Hematopoietic multipotent progenitor cell treated with erythropoietin and hydrocortisone succinate and interleukin-3 and kit ligand, for 4 days (in vitro differentiated cells): Measurements from ENCODE around the gene ZNF536.
"Not testable (repeated sequence)": the region's sequence is repeated elsewhere in the genome, so short reads cannot be mapped to it uniquely, and the experiment has no call there.

Experiments
- DNase-seq: peaks from one replicate; pipeline ENCODE4 v3.0.0-alpha.2; 2015

ZNF536 gene

DNA sequence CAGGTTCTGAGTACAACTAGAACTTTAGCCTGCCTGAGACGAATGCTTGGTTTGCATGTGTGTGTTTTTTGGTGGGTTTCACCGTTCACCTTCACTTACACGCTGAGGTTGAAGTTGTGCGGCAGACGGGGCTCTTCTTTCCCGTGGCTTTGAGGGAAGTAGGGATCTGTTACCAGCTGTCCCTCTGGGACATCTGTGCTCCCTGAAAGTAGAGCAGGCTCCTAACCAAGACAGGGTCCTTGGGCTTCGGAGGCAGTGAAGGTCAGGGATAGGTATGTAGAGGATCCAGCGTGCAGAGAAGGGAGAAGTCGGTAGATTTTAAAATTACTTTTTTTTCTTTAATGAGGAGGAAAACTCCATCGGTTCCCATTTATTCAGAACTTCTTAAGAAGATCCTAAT, 48.7 kb downstream of the ZNF536 start:
- DNase-seq = no peak

DNA sequence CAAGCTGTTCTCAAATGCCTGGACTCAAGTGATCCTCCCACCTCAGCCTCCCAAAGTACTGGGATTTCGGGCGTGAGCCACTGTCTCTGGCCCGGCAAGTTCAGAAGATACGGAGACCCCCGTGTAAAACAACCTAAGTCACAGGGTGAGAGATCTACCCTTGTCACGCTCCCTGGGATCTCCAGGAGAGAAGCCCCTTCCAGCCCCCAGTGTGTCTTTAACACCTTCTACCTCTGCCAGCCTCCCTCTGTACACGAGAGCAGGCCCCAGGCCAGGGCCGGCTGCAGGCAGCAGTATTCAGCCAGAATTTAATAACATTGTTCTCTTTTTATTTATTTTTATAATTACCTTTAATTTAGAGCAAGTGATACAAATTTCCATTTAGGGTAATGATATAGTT, 49.4 kb downstream of the ZNF536 start:
- DNase-seq = no peak

DNA sequence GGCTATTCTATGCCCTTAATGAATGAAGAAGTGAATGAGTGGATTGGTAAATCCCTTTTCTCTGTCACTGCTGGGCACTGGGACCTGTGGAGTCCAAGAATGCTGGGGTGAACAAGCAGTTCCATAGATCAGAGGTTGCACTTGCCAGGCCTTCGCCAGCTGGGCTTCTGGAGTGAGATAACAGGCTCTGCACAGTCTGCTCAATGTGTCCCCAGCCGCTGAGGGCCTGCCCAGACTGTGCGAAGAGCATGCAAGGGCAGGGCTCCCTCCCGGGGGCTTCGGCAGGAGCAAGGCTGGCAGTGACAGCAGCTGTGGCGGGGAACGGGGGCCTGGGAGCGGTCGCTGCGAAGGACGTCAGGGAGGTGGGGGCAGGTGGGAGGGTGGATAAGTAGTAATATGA, 51.3 kb downstream of the ZNF536 start:
- no peak for DNase-seq

DNA sequence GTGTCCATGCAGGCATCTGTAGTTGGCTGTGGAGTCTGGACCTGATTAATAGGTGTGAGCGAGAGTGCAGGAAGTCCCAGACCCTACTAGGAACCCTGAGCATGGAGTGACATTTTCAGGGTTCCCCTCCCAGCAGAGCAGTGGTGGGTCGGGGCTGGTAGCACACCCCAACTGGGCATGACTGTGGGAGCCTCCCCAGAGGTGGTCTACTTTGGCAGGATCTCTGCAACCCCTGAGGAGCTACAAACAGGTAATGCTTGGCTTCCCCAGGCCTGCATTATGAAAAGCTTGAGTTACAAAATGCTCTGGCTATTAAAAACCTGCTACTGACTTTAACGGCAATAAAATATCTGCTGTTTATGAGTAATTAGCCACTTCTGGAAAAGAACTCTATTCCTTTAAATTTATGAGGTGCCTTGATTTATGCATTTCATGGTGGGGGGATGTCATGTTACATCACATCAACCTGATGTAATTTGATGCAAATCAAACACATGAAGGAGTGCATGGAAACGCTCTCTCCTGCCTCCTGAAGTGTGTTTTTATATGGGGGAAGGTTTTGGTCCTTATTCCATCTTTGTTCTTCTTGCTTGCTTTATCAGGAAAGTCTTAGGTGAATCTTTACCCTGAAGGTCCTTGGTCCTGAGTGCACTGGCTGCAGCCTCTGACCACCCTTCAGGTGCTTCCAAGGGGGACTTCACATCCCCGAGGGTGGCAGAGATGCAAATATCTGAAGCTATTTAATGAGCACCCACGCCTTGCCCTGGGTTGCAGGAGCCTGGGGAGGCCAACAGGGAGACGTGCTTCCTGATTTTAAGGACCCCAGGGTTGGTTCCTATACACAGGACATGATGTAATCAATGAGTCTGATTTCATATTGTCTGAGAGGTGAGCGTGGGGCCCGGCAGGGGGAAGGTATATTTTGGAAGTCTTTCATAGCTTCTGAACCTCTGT, 54.0 kb downstream of the ZNF536 start:
- DNase-seq = no peak

DNA sequence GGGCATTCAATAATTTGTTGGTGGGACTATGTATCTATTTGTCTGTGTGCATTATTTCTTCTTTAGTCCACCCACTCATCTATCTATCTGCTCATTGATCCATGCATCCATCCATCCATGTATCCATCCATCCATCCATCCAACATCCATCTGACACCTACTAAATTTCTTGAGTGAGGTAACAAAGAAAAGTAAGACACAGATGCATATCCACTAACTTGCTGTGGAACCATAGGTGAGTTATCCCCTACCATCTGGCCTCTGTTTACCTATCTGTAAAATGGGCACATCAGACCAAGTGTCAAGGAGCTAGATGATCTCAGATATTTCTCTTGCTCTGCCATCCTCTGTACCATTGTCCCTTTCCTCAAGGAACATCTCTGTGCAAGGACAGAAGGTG, 54.7 kb downstream of the ZNF536 start:
- DNase-seq = no peak

DNA sequence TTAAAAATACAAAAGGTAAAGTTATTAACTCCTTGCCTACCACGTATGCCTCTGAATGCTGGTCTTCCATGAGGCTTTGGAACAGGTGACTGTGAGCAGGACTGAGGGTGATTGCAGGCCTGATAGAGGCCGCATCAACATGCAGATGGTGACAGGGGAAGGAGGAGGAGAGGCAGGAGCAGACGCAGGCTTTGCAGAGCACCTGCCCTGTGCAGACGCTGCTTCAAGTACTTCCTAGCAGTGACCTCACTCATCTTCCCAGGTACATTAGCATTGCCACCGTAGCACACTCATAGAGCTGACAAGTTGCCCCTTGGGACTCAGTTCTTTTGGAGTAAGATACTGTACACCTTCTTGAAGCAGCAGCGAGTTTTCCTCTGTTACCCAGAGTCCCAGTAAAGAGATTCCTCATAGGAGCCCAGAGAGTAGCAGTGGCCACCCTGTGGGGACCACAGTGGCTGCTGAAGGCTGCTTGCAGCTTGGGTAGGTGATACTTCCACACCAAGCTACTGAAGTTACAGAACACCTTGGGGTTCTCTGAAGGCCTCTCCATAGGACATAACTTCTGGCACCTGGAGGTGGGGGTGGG, 56.0 kb downstream of the ZNF536 start:
- DNase-seq = no peak

DNA sequence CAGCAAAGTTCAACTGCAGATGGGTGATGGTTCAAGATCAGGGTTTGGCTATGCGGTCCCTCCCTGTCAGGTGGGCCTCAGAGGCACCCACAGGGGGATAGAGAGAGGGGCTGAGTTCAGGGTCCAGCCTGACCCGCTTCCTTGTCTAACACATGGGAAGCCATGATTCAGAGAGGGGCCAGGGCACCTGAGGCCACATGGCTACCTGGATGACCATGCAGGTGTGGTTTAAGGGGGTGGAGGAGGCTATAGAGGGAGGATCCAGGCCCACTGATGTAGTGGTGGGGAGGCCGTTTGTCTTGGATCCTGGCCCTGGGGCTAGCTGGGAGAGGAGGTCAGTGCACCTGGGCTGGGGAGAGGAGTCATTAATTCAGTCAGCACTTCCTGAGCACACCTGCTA, 56.7 kb downstream of the ZNF536 start:
- DNase-seq = no peak

DNA sequence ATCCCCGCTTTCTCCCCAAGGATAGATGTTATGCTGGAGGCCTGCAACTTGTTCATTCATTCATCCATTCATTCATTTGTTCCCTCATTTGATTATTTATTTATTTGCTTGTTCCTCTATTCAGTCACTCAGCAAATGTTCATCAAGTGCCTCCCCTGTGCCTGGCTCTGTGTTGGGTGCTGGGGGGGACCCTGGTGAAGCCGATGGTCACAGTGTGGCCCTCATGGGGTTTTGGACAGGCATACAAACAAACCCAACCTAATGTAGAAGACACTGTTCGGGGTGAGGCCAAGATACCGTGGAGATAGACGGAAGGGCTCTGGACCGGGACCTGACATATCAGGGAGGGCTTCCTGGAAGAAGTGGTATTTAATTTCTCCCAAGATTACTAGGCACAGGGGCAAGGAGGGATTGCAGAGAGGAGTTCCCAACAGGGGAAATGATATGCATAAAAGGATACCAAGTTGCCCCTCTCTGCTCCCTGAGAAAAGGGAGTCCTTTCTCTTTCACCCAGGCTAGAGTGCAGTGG, 58.1 kb downstream of the ZNF536 start:
- no peak for DNase-seq

DNA sequence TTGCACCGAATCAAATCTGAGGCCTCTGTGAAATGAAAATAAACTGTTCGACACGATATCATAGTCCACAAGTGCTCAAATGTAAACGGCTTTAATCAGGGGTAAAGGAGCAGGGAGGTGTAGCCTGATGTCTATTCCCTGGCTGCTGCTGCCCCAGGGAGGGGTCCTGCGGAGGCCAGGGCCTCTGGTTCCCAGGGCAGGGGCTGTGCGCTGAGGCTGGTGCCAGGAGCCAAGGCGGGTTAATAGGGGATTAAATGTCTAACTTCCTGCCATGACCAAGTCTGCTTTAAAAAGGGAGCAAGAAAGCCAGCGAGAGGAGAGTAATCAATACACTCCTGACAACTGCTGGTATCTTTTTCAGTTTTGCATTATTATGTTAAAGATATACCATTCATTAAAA, 59.4 kb downstream of the ZNF536 start:
- DNase-seq = no peak

DNA sequence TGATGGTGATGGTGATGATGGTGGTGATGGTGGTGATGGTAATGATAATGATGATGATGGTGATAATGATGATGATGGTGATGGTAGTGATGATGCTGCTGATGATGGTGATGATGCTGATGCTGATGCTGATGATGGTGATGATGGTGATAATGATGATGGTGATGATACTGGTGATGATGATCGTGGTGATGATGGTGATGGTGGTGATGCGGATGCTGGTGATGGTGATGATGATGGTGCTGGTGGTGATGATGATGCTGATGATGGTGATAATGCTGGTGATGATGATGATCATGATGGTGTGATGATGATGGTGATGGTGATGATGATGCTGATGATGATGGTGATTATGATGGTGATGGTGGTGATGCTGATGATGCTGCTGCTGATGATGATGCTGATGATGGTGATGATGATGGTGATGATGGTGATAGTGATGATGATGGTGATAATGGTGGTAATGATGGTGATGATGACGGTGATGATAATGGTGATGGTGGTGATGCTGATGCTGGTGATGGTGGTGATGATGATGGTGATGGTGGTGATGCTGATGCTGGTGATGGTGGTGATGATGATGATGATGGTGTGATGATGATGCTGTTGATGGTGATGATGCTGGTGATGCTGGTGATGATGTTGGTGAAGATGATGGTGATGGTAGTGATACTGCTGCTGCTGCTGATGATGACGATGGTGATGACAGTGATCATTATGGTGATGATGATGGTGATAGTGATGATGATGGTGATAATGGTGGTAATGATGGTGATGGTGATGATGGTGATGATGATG, 62.8 kb downstream of the ZNF536 start:
- no peak for DNase-seq

DNA sequence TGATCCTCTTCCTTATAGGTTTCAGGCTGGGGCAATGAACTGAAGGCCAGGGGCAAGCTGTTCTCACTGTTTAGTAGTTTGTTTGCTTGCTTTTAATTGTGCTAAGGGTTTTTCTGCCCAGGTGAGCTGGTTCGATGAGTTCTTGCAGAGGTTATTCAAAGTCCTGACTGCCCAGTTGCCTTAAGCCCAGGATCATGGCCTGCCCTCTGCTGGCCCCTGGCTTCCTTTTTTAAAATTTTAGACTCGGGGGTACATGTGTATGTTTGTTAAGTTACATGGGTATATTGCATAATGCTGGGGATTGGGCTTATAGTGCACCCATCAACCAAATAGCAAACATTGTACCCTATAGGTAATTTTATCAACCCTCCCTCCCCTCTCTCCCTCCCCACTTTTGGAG, 65.7 kb downstream of the ZNF536 start:
- DNase-seq = no peak

DNA sequence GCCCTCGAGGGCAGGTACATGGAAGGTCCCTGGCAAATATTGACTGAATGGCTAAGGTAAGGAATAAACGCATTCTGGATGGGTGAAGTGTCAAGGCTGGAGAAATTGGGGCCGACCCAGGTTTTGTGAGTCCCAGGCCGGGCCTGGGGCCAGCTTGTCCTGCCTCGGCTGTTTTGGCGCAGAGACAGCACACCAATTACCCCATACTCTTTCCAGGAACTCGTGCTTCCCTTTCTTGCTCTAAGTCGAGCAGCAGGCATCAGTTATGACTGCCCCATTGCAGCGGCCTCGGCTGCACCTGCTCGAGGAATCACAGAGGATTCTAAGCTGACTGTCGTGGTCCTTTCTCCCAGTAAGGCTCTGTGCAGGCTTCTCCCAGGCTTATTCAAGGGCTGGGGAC, 67.1 kb downstream of the ZNF536 start:
- DNase-seq = no peak

DNA sequence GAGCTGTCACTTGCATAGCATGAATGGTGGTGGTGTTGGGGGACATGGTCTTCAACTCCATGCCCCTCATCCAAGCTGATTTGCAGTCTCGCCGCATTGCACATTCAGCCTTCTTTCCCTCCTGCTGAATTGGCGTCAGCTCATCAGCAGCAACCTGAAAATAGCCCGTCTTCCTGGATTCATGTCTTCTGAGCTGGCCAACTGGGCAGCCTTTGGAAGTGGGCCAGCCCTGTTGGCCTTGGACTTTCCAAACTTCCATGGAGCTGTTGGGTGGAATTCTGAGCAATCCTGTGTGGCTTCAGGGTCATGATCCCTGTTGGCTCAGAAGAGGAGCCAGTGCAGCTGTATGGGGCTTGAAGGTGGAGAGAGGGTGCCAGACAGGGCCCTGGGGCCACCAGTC, 68.8 kb downstream of the ZNF536 start:
- DNase-seq = no peak

DNA sequence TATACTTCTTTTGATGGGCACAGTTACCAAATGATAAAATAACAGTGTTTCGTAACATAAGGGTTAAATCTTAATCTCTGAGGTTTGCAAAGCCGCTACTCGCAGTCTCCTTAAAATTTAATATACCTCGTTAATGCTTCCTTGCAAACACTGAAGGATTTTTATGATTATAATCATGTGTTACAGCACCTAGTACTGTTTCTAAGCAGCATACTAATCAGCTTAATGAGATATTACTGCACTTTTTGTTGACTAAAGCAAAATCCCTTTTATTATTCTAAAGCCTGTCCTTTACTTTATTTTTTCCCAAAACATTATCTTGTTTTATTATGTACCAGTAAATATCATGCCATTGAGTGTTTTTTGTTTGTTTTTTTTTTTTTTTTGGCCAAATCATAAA, 70.5 kb downstream of the ZNF536 start:
- no peak for DNase-seq

DNA sequence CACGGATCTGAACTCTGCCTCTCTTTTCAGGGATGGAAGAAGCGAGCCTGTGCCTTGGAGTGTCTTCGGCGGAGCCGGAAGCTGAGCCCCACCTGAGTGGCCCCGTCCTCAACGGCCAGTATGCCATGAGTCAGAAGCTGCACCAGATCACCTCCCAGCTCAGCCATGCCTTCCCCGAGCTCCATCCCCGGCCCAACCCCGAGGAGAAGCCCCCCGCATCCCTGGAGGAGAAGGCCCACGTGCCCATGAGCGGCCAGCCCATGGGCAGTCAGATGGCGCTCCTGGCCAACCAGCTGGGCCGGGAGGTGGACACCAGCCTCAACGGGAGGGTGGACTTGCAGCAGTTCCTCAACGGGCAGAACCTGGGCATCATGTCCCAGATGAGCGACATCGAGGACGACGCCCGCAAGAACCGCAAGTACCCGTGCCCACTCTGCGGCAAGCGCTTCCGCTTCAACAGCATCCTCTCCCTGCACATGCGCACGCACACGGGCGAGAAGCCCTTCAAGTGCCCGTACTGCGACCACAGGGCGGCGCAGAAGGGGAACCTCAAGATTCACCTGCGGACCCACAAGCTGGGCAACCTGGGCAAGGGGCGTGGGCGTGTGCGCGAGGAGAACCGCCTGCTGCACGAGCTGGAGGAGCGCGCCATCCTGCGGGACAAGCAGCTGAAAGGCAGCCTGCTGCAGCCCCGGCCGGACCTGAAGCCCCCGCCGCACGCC, 71.5 kb downstream of the ZNF536 start:
- no peak for DNase-seq

DNA sequence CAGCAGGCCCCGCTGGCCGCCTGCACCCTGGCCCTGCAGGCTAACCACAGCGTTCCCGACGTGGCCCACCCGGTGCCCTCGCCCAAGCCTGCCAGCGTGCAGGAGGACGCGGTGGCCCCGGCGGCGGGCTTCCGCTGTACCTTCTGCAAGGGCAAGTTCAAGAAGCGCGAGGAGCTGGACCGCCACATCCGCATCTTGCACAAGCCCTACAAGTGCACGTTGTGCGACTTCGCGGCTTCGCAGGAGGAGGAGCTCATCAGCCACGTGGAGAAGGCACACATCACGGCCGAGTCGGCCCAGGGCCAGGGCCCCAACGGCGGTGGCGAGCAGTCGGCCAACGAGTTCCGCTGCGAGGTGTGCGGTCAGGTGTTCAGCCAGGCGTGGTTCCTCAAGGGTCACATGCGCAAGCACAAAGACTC, 72.1 kb downstream of the ZNF536 start:
- no peak for DNase-seq

DNA sequence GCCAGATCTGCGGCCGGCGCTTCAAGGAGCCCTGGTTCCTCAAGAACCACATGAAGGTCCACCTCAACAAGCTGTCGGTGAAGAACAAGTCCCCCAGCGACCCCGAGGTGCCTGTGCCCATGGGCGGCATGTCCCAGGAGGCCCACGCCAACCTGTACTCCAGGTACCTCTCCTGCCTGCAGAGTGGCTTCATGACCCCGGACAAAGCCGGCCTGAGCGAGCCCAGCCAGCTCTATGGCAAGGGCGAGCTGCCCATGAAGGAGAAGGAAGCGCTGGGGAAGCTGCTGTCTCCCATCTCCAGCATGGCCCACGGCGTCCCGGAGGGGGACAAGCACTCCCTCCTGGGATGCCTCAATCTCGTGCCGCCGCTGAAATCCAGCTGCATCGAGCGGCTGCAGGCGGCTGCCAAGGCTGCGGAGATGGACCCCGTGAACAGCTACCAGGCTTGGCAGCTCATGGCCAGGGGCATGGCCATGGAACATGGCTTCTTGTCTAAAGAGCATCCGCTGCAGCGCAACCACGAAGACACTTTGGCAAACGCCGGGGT, 72.6 kb downstream of the ZNF536 start:
- no peak for DNase-seq

DNA sequence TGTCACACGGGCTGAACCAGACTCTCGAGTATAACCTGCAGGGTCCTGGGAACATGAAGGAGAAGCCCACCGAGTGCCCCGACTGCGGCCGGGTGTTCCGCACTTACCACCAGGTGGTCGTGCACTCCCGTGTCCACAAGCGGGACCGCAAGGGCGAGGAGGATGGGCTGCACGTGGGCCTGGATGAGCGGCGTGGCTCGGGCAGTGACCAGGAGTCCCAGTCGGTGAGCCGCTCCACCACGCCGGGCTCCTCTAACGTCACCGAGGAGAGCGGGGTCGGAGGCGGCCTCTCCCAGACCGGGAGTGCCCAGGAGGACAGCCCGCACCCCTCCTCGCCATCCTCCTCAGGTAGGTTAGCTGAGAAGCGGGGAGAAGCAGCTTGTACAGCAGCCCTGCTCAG, 73.2 kb downstream of the ZNF536 start:
- DNase-seq = no peak

DNA sequence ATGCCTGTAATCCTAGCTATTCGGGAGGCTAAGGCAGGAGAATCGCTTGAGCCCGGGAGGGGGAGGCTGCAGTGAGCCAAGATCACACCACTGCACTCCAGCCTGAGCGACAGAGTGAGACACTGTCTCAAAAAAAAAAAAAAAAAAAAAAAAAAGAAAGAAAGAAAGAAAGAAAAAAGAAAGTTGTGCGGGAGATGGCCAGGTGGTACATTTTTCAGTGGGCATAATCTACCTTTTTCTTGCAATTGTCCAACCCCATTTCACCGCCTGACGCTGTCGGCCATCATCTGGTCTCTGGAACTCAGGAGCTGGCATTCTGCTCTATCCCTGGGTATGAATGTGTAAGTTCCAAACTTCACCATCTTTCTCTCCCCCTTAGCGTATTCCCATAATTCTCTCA, 73.9 kb downstream of the ZNF536 start:
- DNase-seq = not testable (repeated sequence)

DNA sequence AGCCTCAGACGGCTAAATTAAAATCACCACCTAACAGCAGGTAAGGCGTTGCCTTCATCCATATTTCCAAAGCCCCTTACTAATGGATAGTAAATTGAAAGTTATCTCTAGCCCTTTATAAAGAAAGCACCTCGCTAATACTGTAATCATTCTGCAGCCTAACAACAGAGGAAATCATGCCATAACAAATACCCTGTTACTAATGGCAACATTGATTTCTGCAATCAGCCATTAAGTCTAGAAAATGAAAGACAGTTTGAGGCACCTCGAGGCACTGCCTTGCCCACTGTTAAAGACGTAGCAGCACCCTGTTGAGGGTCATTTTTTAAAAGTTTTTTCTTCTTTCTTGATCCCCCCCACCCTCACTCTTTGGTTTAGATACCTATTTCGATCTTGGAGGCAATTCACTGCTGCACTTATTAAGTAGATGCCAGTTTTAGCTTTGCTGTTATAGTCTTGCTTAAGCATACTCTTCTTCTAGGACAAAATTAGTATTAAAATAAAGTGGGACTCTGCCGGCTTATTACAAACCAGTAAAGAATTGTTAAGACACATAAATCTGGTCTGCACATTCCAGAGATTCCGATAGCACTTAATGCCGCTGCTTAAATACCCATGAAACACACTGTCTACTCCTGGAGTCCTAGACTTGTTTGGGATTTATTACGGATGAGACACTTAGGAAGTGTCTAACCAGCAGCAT, 74.8 kb downstream of the ZNF536 start:
- DNase-seq = no peak

DNA sequence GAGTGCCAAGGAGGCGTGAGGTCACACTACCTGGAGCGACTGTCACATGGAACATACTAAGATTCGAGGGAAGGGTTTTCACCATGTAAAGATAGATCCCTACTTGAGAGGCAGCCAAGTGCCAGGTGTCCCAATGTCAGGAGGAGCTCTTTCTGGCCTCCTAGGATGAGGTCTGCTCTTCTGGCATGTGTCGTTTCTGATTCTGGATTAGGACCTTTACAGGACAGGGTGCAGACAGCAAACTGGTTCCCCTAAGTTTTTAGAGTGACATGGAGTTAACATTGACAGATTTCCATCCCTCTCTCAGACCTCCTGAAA, 75.3 kb downstream of the ZNF536 start:
- DNase-seq = no peak
